Effector CD4-positive, alpha-beta T cell (primary cell): ENCODE data around the gene TMEM190.

Experiments used
- DNase-seq: peaks from one replicate; pipeline ENCODE4 v3.0.0-alpha.2; 2020

TMEM190 gene

GRCh38 chr19:55424518-55424917, 47.9 kb downstream of the TMEM190 start:
- DNase-seq, result no peak

- no peak for DNase-seq
Observed at GRCh38 chr19:55426042-55426441, 49.4 kb downstream of the TMEM190 start.
